Non-pigmented ciliary epithelial cell (primary cell): ENCODE results near the gene GNG11.

Experiments used
- DNase-seq: peaks from one replicate; pipeline ENCODE4 v3.0.0-alpha.2; 2010; ENCODE audit warnings: low read depth

Gene GNG11

DNA sequence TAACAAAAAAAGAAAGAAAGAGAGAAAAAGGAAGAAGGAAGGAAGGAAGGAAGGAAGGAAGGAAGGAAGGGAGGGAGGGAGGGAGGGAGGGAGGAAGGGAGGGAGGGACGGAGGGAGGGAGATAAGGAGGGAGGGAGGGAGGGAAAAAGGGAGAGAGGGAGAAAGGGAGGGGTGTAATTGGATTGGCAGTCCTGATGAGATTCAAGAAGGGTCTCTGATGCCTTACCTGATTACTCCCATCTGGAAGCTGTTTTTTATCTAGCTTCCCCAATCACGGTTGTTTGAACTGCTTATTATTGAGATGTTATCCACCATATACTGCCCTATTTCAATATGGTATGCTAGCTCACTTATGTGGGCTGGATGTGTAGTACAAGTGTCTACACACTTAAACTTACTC, 27.3 kb downstream of the GNG11 start:
- no peak for DNase-seq

DNA sequence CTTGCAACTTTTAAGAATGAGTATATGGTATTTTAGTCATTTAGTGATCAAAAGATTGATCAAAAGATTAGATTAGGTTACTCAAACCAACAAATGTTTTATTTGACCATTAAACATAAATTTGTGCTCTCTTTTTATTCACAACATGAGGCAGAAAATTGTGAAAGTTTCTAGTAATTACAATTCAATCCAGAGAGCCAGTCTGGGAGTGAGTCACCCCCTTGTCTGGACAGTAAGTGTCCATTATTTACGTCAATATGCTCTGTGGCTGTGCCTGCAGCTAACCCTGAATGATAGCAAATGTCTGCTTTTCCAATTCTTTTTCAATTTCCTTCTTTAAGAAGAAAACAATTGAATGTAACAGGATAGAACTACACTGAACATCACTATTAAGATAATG, 27.9 kb downstream of the GNG11 start:
- DNase-seq: peak; percentile 62

DNA sequence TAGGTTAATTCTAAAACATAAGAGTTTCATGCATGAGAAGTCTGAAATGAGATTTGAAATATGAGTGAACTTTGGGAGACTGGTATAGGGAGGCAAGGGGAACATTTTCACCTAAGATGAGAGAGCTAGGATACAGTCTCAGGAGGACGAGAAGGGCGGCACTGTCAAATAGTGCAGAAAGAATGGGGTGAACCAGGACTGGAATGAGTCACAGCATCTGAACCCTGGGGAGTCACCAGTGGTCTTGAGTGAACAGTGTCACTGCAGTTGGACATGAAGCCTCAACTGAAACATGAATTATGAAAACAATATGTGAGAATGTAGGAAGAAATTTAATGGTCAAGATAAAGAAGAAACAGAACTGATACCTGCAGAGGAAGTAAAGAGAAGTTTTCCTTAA, 33.8 kb downstream of the GNG11 start:
- no peak for DNase-seq

DNA sequence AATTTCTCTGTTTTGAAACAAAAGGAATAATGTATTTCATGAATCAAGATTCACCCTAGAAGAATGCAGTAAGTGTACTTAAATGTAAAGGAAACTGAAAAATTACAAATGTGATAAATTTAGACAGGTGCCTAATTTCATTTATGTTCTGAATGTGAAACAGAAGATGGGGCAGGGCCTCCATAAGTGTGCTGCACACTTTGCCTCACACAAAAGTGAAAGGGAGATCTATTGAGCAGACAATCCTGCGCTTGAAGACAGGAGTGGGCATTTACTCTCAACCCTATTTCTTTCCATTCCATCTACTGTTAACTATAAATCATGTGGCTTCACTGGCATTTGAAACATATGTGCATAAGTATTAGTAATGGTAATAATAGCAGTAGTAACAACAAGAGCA, 36.2 kb downstream of the GNG11 start:
- no peak for DNase-seq

DNA sequence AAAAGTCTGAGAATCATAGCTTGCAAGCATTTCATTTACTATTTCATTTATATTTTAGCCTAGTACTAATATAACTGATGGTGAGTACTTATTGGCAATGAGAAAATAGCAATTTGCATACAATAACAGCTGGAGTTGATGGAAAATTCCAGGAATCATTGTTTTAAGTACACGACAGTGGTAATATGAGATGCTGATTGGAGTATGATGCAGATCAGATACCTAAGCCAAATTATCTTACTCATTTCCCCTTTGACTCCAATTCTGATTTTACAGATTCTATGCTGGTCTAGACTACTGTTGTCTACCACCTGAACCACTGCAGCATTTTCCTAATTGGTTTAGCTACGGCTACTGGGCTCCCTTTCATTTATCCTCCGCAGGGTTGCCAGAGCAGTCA, 36.7 kb downstream of the GNG11 start:
- no peak for DNase-seq

DNA sequence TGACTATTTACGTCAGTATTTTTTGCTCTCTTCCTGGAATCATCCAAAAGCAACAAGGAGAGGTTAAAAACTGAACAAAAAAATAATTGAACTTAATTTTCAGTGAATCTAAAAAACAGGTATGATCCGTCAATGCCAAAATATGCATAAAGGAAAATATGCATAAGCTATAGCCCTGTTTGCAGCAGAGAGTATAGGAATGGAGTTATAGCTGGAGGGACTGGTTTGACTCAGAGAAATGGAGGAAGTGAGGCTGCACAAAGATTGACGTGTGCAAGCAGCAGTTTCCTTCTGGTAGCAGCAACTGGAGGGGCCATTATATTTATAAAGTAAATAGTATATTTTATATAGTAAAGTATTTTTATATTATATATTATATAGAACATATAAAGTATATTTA, 37.1 kb downstream of the GNG11 start:
- no peak for DNase-seq

DNA sequence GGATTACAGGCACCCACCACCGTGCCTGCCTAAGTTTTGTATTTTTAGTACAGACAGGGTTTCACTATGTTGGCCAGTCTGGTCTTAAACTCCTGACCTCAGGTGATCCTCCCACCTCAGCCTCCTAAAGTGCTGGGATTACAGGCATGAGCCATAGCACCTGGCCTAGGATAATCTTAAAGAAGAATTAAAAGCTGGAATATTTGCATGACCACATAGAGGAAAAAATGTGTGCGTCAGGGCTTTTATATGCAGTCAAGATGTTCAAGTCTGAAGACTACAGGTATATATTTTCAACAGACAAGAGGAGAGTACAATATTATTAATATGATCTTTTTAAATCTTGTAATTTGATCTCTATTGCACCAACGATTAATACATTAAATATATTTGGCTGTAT, 39.5 kb downstream of the GNG11 start:
- DNase-seq: no peak

DNA sequence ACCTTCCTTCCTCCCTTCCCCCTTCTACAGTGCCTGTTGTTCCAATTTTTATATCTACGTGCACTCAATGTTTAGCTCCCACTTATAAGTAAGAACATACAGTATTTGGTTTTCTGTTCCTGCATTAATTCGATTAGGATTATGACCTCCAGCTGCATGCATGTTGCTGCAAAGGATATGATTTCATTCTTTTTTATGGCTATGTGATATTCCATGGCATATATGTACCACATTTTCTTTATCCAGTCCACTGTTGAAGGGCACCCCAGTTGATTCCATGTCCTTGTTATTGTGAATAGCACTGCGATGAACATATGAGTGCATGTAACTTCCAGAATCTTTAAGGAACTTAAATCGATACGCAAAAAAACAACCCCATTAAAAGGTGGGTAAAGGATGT, 42.7 kb downstream of the GNG11 start:
- no peak for DNase-seq

DNA sequence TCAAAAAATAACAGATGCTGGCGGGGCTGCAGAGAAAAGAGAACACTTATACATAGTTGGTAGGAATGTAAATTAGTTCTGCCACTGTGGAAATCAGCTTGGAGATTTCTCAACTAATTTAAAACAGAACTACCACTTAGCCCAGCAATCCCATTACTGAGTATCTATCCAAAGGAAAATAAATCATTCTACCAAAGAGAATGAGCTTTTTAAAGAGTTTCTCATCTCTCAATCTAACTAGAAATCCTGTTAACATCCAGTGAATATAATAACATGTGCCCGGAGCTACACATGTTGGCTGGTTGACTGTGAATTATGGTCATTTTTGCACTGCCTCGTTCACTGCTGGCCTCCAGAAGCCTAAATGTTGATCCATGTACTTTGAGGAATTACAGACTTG, 43.3 kb downstream of the GNG11 start:
- no peak for DNase-seq

DNA sequence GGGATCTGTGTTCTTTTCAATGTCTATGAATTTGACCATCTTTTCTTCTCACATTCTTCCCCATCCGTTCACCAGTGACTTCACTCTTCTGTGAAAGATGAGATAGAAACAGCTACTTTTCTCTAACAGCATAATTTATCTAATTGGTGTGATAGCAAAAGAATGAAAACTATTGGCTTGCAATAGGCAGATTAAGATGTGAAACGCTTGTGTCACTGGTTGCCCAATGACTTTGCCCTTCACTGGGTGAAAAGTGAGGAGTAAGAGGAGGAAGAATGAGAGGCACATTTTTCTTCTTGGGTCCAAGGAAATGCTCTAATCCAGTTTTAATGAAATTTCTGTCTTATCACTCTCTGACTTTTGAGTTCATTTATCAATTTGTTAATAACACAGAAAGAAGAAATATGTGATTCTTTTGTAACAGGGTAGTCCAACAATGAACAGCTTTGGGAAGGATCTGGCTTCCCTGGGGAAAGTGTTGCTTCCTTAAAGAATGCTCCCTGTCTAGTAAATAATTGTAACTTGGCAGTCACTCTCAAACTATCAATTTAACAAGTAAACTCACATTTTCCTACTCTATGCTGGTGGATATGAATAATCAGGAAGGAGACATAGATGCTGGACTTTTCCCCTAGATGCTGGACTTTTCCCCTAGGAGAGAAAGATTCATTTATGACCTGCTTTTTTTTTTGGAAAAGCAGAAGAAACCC, 47.5 kb downstream of the GNG11 start:
- DNase-seq: no peak

DNA sequence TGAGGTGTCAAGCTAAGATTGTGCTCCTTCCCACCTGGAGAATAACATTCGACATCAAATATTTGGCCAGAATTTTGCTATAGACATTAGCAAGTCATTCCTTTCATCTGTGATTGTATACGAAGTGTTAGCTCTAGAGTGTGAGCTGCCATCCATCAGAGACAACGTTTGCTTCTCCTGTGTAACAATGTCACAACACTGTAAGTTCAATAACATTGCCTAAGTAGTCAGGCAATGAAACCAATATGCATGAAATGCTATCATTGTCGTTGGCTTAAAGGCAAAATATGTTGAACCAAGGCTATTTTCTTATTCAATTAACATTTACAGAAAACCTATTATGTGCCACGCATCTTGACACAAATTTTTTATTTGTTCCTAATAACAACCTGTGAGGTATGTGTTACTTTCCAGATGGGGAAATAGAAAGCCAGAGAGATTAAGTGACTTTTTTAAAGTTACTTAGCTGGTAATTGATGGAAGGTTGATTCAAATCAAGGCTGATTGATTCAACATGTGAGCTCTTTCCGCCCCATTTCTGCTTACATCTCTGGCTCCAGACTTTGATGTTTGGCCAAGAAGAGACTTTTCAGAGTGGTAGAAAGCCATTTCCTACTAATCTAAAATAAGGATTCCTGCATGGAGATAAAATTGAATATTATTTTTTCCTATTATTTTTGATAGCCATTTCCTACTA, 50.6 kb downstream of the GNG11 start:
- no peak for DNase-seq

DNA sequence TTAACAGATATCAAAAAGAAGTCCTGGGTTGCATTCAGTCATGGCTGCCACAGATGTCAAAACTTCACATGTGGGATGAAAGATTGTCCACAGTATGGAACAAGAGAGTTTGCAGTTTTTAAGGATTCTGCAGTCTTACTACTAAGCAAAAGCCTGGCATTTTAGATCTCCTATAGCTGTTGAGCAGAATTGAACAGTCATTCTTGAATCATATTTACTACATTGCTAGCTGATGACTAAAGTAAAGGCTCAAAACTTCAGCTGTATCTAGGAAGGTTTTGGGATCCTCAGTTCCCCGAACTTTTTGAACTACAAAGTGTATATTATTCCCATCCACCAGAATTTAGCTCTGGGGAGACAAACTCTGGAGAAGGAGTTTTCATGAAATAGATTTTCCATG, 51.6 kb downstream of the GNG11 start:
- DNase-seq: no peak

DNA sequence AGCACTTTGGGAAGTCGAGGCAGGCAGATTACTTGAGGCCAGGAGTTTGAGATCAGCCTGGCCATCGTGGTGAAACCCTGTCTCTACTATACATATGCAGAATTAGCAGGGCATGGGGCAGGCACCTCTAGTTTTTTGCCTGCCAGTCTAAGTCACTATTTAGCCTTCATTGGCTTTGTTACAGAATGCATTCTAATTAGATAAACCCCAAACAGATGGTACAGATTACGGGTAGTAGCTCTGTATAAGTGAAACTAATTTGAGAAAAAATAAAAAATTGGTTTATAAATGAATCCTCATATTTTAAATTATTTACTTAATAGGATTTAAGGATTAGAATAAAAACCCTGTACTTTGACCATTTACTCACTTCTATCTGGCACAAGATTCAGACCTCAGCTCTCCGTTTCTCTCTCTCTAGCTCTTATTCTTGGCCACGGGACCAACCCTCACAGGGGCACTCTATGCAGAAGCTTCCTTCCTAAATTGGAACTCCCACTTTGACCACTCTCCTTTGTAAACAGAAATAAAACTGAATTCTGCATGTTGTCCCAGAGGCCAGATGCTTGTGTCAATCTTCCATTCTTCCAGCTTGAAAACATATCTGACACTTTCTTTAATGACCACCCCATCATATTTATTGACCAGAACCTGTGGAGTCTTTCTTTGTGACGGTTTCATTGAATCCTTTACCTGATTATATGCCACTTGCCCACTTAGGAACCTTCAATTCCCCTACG, 55.8 kb downstream of the GNG11 start:
- DNase-seq: no peak
